WTC11 (cell line): ENCODE measurements around the gene OR3A2. TPM values are rescaled to one million over a fixed set of nuclear protein-coding genes. Genes with fewer than 3 reads are reported as not detected.
"Not testable (repeated sequence)": the region's sequence is repeated elsewhere in the genome, so short reads cannot be mapped to it uniquely, and the experiment has no call there.

Experiments
- ATAC-seq: fragments of 200-7000 bp; cut with Tn5 transposase; 2 replicates; pipeline ENCODE4 v1.10.0; 2021; ENCODE audit warnings: mild to moderate bottlenecking, moderate library complexity
- CTCF ChIA-PET: fragments of 300-600 bp; sonication (Branson Sonifier 250); formaldehyde crosslinking; loops from one replicate; lab custom pipeline; 2021; ENCODE audit warnings: antibody characterized with exemption; lab: Charles Lee
- POLR2A ChIA-PET: fragments of 350-600 bp; sonication (Branson Sonifier 250); formaldehyde crosslinking; loops from one replicate; lab custom pipeline; 2021; ENCODE audit warnings: antibody characterized with exemption; lab: Charles Lee
- DNase-seq: peaks from one replicate; pipeline ENCODE4 v3.0.0; 2021; ENCODE audit warnings: low spot score
- H3K27ac Mint-ChIP-seq: 2 replicates; pipeline ENCODE4 v1.8.0; 2021; ENCODE audit warnings: mixed read lengths
- H3K27me3 Mint-ChIP-seq: 2 replicates; pipeline ENCODE4 v1.8.0; 2021; ENCODE audit warnings: low read depth, mild to moderate bottlenecking, moderate library complexity, mixed read lengths
- H3K36me3 Mint-ChIP-seq: 2 replicates; pipeline ENCODE4 v1.8.0; 2021; ENCODE audit warnings: mixed read lengths
- H3K4me1 Mint-ChIP-seq: 2 replicates; pipeline ENCODE4 v1.8.0; 2022; ENCODE audit warnings: mixed read lengths
- H3K4me3 Mint-ChIP-seq: 2 replicates; pipeline ENCODE4 v1.8.0; 2021; ENCODE audit warnings: mild to moderate bottlenecking, moderate library complexity, mixed read lengths
- H3K9me3 Mint-ChIP-seq: 2 replicates; pipeline ENCODE4 v1.8.0; 2021; ENCODE audit warnings: mixed read lengths
- ATF1 ChIP-seq: sonication (generic); formaldehyde crosslinking; IDR thresholded peaks from 2 replicates; pipeline ENCODE4 v1.8.1; 2023; ENCODE audit warnings: mild to moderate bottlenecking, moderate library complexity, missing genetic modification reagents
- ETV6 ChIP-seq: sonication (generic); formaldehyde crosslinking; IDR thresholded peaks from 2 replicates; pipeline ENCODE4 v1.8.1; 2022; ENCODE audit warnings: mild to moderate bottlenecking, missing genetic modification reagents
- HMGXB4 ChIP-seq: sonication (generic); formaldehyde crosslinking; IDR thresholded peaks from 2 replicates; pipeline ENCODE4 v1.8.1; 2023; ENCODE audit warnings: mild to moderate bottlenecking, moderate library complexity, missing genetic modification reagents
- KAT7 ChIP-seq: sonication (generic); formaldehyde crosslinking; IDR thresholded peaks from 2 replicates; pipeline ENCODE4 v1.8.1; 2023; ENCODE audit warnings: missing genetic modification reagents, mild to moderate bottlenecking, borderline replicate concordance
- NR3C1 ChIP-seq: sonication (generic); formaldehyde crosslinking; conservative IDR thresholded peaks from 2 replicates; pipeline ENCODE4 v1.8.1; 2023; ENCODE audit warnings: low read depth, mild to moderate bottlenecking, missing genetic modification reagents
- PRRX2 ChIP-seq: fragments of 250-450 bp; sonication (Bioruptor Pico); IDR thresholded peaks from 2 replicates; pipeline ENCODE4 v1.8.0; 2021; ENCODE audit warnings: mild to moderate bottlenecking
- SOX15 ChIP-seq: fragments of 250-450 bp; sonication (Bioruptor Pico); IDR thresholded peaks from 2 replicates; pipeline ENCODE4 v1.9.0; 2021; ENCODE audit warnings: mild to moderate bottlenecking
- STAT6 ChIP-seq: sonication (generic); formaldehyde crosslinking; conservative IDR thresholded peaks from 2 replicates; pipeline ENCODE4 v1.8.1; 2023; ENCODE audit warnings: mild to moderate bottlenecking, low read depth, missing genetic modification reagents, moderate library complexity
- ZMAT4 ChIP-seq: fragments of 250-450 bp; sonication (Bioruptor Pico); IDR thresholded peaks from 2 replicates; pipeline ENCODE4 v1.9.0; 2021; ENCODE audit warnings: mild to moderate bottlenecking
- ZNF138 ChIP-seq: sonication (generic); formaldehyde crosslinking; conservative IDR thresholded peaks from 2 replicates; pipeline ENCODE4 v1.8.1; 2022; ENCODE audit warnings: mild to moderate bottlenecking, moderate library complexity, missing genetic modification reagents
- ZNF219 ChIP-seq: sonication (generic); formaldehyde crosslinking; IDR thresholded peaks from 2 replicates; pipeline ENCODE4 v1.8.0; 2023; ENCODE audit warnings: missing genetic modification reagents, mild to moderate bottlenecking, borderline replicate concordance
- ZNF263 ChIP-seq: sonication (generic); formaldehyde crosslinking; IDR thresholded peaks from 2 replicates; pipeline ENCODE4 v1.8.1; 2022; ENCODE audit warnings: low read depth, mild to moderate bottlenecking, moderate library complexity, missing genetic modification reagents
- ZNF532 ChIP-seq: fragments of 250-450 bp; sonication (Bioruptor Pico); IDR thresholded peaks from 2 replicates; pipeline ENCODE4 v1.9.0; 2021; ENCODE audit warnings: mild to moderate bottlenecking, borderline replicate concordance
- total RNA-seq: library from RNA; stranded (reverse); gene quantifications from 3 replicates; pipeline ENCODE4 v1.2.3, GENCODE V29; 2021
- TF ChIP-seq, protein P1 (sequence below): sonication (generic); formaldehyde crosslinking; IDR thresholded peaks from 2 replicates; pipeline ENCODE4 v1.8.0; 2022; ENCODE audit warnings: mild to moderate bottlenecking, missing genetic modification reagents
- TF ChIP-seq, protein P2 (sequence below): sonication (generic); formaldehyde crosslinking; IDR thresholded peaks from 2 replicates; pipeline ENCODE4 v1.8.1; 2023; ENCODE audit warnings: mild to moderate bottlenecking, missing genetic modification reagents, moderate library complexity

The OR3A2 gene
- total RNA-seq, 1 experiment from 2014 or later, result not detected

DNA sequence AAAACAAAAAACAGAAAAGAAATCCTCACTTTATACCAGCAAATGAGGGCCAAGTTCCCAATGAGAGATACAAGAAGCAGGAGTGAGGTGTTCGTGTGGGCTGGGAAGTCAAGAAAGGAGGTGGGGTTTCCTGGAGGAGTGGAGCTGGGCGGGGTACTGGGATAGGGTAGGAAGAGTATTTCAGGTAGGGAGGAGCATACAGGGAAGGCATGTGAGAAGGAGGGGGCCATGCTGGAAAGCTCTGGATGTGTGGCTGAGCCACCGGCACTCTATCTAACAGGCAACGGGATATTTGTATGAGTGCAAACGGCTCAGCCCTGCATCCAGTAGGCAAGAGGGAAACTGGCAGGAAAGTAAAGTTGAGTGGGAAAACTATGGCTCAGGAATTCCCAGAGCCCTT, 4.2 kb downstream of the OR3A2 start (continued):
- TF ChIP-seq ZNF532 (CRISPR knock-in tag) (no peak), ZNF138 (CRISPR knock-in tag) (no peak), ZMAT4 (CRISPR knock-in tag) (no peak), NR3C1 (CRISPR knock-in tag) (no peak), KAT7 (no peak), STAT6 (CRISPR knock-in tag) (no peak), ZNF219 (CRISPR knock-in tag) (no peak)
- TF ChIP-seq, protein P1, sequence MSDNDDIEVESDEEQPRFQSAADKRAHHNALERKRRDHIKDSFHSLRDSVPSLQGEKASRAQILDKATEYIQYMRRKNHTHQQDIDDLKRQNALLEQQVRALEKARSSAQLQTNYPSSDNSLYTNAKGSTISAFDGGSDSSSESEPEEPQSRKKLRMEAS, result no peak
- TF ChIP-seq, all 79 proteins: peak for 0

GRCh38 chr17:3378321-3378720, 7.8 kb downstream of the OR3A2 start:
- peaks cover 12% of the 10 kb centered on the region for H3K36me3 Mint-ChIP-seq
- no peak for DNase-seq
- peaks cover 17% of the 10 kb centered on the region for H3K27me3 Mint-ChIP-seq
- no peak for ATAC-seq
- TF ChIP-seq ZNF263 (CRISPR knock-in tag) (no peak), SOX15 (CRISPR knock-in tag) (no peak), ETV6 (no peak), ATF1 (CRISPR knock-in tag) (no peak), ZMAT4 (CRISPR knock-in tag) (no peak), HMGXB4 (CRISPR knock-in tag) (no peak), PRRX2 (CRISPR knock-in tag) (no peak)
- TF ChIP-seq, protein P2, sequence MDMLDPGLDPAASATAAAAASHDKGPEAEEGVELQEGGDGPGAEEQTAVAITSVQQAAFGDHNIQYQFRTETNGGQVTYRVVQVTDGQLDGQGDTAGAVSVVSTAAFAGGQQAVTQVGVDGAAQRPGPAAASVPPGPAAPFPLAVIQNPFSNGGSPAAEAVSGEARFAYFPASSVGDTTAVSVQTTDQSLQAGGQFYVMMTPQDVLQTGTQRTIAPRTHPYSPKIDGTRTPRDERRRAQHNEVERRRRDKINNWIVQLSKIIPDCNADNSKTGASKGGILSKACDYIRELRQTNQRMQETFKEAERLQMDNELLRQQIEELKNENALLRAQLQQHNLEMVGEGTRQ (CRISPR knock-in tag), result no peak
- peaks cover 37% of the 10 kb centered on the region for H3K9me3 Mint-ChIP-seq
- ChIA-PET CTCF (no interaction called here), POLR2A (no interaction called here)
- H3K4me1 Mint-ChIP-seq, result 0 out of 2 replicates have a peak, but pooled peaks cover 2% of the 10 kb centered on the region
- H3K4me3 Mint-ChIP-seq, result no peak overlapping the region
- no peak overlapping the region for H3K27ac Mint-ChIP-seq

GRCh38 chr17:3371167-3371566, 14.9 kb downstream of the OR3A2 start:
- POLR2A ChIA-PET, CTCF ChIA-PET, H3K27ac Mint-ChIP-seq, H3K4me3 Mint-ChIP-seq, ATAC-seq, H3K4me1 Mint-ChIP-seq, DNase-seq: not testable (repeated sequence)
- Mint-ChIP-seq H3K9me3 (peaks cover 66% of the 10 kb centered on the region), H3K27me3 (peaks cover 26% of the 10 kb centered on the region), H3K36me3 (peaks cover 25% of the 10 kb centered on the region)

GRCh38 chr17:3342782-3343181, 43.3 kb downstream of the OR3A2 start:
- H3K4me3 Mint-ChIP-seq, DNase-seq, H3K27ac Mint-ChIP-seq, ATAC-seq, POLR2A ChIA-PET, H3K4me1 Mint-ChIP-seq, CTCF ChIA-PET: not testable (repeated sequence)
- H3K36me3 Mint-ChIP-seq, result peaks cover 29% of the 10 kb centered on the region
- peaks cover 61% of the 10 kb centered on the region for H3K9me3 Mint-ChIP-seq
- H3K27me3 Mint-ChIP-seq, result peaks cover 37% of the 10 kb centered on the region
